ENCODE measurements around the gene RIMS4.

Gene RIMS4

DNA sequence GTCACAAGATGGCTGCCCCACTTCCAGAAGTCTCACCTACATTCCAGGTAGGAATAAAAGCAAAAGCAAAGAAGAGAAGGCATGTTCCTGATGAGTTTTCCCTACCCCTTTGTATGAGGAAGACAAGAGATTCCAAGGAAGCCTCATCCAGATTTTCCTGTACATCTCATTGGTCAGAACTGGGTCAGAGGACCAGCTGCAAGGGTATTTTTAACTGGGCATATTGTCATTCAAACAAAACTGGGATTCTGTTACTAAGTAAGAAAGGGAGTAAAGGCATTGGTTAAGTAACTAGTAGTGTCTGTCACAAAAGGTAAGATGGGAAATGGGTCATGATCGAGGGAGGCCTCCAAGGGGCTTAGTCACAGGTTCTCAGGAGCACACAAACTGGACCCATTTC lies 28.2 kb upstream of the RIMS4 start:
- TF ChIP-seq, protein P1, sequence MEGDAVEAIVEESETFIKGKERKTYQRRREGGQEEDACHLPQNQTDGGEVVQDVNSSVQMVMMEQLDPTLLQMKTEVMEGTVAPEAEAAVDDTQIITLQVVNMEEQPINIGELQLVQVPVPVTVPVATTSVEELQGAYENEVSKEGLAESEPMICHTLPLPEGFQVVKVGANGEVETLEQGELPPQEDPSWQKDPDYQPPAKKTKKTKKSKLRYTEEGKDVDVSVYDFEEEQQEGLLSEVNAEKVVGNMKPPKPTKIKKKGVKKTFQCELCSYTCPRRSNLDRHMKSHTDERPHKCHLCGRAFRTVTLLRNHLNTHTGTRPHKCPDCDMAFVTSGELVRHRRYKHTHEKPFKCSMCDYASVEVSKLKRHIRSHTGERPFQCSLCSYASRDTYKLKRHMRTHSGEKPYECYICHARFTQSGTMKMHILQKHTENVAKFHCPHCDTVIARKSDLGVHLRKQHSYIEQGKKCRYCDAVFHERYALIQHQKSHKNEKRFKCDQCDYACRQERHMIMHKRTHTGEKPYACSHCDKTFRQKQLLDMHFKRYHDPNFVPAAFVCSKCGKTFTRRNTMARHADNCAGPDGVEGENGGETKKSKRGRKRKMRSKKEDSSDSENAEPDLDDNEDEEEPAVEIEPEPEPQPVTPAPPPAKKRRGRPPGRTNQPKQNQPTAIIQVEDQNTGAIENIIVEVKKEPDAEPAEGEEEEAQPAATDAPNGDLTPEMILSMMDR (IDR thresholded peaks at IDR 0.05; ENCODE audit: control insufficient read depth, extremely low read depth, insufficient read depth), result no peak
- H3K4me3 ChIP-seq (ENCODE audit: low read depth, low read length), result no peak overlapping the region
- no peak for DNase-seq (ENCODE audit: low read depth)

DNA sequence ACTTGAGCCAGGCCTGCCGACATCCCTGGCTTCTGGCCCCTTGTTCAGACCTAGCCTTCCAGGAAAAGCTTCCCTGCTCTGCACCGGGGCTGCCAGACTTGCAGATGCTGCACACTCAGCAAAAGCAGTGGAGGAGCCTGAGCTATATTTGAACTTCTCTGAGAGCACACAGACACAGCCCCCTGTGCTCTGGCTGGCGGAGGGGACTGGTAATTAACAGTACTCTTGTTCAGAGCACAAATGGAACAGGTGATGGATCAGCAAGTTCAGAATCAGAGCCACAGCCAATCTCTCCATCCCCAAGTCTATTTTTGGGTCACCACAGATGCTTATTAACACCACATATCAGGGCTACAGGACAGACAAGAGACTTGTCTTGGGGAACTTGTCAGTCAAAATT lies 27.6 kb upstream of the RIMS4 start:
- no peak for DNase-seq (ENCODE audit: low read depth)
- TF ChIP-seq, protein P1 (IDR thresholded peaks at IDR 0.05; ENCODE audit: control insufficient read depth, extremely low read depth, insufficient read depth), result no peak
- no peak overlapping the region for H3K4me3 ChIP-seq (ENCODE audit: low read depth, low read length)

DNA sequence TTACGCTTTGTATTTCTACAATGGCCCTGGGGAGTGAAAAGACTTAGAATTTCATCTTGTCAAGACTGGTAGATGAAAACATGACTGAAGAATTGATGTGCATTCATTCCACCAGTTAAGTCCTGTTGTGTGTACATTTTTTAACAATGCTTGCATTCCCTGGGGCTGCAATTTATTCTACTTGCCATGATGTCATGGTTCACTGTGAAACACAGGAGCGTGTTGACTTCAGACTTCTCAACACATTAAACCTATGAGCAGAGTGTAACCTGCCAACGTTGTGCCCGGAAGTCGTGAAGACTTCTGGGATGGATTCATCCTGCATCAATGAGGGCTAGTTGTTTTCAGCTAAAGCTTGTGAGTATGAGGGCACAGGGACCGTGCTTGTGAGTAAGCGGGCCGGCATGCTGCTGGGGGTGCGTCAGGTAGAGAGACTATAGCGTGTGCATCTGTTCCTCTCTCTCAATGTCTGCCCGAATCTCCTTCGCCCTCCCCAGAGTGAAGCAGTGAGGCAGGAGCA lies 26.3 kb upstream of the RIMS4 start:
- TF ChIP-seq, protein P1 (IDR thresholded peaks at IDR 0.05; ENCODE audit: control insufficient read depth, extremely low read depth, insufficient read depth), result no peak
- no peak for DNase-seq (ENCODE audit: low read depth)
- H3K4me3 ChIP-seq (ENCODE audit: low read depth, low read length), result no peak overlapping the region

DNA sequence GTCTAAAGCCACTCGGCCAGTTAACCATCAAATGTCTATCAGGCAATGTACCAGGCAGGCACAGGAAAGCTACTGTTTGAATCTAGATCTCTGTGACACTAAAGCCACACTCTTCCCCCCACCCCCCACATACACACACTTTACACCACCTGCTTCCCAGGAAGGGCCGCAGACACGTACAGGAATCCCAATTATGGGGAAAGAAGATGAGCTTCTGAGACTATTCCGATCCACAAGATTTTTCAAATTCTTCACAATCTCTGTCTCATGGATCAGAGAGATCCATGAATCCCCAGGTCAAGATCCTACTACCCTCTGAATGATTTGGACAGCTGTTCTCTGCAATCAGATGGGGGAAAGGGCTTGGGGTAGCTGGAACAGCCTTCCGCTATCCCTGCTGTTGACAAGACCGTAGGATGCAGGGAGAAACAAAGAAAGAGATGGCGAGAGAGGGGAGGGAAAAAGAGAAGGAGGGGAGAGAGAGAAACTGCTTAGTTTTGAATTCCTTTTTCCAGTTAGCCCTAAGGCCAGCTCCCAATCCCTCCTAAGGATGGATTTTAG lies 25.4 kb upstream of the RIMS4 start:
- no peak overlapping the region for H3K4me3 ChIP-seq (ENCODE audit: low read depth, low read length)
- no peak for DNase-seq (ENCODE audit: low read depth)
- TF ChIP-seq, protein P1 (IDR thresholded peaks at IDR 0.05; ENCODE audit: control insufficient read depth, extremely low read depth, insufficient read depth), result no peak

DNA sequence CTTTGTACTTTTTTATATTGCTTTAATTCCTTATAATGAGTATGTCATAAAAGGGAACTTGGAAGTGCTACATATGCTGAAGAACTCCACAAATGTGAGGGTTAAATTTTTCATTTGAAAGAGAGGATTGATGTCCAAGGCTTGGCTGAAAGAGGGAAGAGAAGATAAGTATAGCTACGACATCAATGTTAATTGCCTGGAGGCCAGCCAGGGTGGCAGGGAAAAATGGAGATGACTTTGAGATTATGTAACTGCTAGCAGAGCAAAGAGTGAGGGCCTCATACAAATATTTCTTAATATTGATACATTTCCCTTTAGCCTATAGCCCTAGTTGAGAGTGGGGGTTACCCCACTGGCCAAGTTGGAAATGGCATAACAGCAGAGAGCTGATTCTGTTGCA lies 24.8 kb upstream of the RIMS4 start:
- DNase-seq (ENCODE audit: low read depth), result no peak
- TF ChIP-seq, protein P1 (IDR thresholded peaks at IDR 0.05; ENCODE audit: control insufficient read depth, extremely low read depth, insufficient read depth), result no peak
- H3K4me3 ChIP-seq (ENCODE audit: low read depth, low read length), result no peak overlapping the region

DNA sequence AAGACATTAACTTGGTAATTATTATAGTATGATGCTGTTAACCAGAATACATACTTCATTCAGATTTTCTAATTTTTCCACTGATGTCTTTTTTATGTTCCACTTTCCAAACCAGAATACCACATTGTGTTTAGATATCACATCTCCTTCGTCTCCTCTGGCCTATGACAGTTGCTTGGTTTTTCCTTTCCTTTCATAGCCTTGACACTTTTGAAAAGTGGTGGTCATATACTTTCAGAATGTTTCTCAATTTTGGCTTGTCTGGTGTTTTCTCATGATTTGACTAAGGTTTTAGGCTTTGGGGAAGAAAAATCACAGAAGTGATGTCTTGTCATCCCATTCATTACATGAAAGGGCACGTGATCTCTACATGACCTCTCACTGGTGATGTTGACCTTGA lies 24.3 kb upstream of the RIMS4 start:
- no peak for DNase-seq (ENCODE audit: low read depth)
- TF ChIP-seq, protein P1 (IDR thresholded peaks at IDR 0.05; ENCODE audit: control insufficient read depth, extremely low read depth, insufficient read depth), result no peak

DNA sequence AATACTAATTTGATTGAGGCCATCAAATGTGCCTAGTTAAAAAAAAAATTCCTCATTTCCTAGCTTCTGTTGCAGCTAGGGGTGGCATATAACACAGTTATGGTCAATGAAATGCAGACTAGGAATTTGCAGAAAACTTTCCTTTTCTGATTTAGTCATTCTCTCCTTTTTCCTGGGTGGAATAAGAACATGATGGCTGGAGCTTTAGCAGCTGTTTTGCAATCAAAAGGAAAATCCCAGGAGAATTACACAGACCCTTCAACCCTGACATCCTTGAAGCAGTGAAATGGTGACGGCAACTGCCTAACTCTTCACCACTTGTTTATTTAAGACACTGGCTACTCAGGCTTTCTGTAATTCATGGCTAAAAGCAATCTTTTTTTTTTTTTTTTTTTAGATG lies 23.1 kb upstream of the RIMS4 start:
- TF ChIP-seq, protein P1 (IDR thresholded peaks at IDR 0.05; ENCODE audit: control insufficient read depth, extremely low read depth, insufficient read depth), result no peak
- no peak overlapping the region for H3K4me3 ChIP-seq (ENCODE audit: low read depth, low read length)
- DNase-seq (ENCODE audit: low read depth), result no peak

More for the DNA sequence above, 24.3 kb upstream of the RIMS4 start:
- no peak overlapping the region for H3K4me3 ChIP-seq (ENCODE audit: low read depth, low read length)
